HCT116 (cell line): Measurements from ENCODE around the gene OTULINL. TPM values are rescaled to one million over a fixed set of nuclear protein-coding genes. Genes with fewer than 3 reads are reported as not detected.

Experiments used
- ATAC-seq: fragments of 200-7000 bp; cut with Tn5 transposase; 2 replicates; pipeline ENCODE4 v1.9.1; 2020; ENCODE audit warnings: mild to moderate bottlenecking, moderate library complexity
- BruUV-seq: library from RNA; stranded (reverse); fragments of 400-500 nt; replicated peaks from 2 replicates; lab custom pipeline; 2021; lab: Mats Ljungman, UMichigan
- CTCF ChIA-PET: fragments of 300-600 bp; sonication (Branson Sonifier 250); formaldehyde crosslinking; loops from one replicate; lab custom pipeline; 2021; ENCODE audit warnings: antibody characterized with exemption; lab: Charles Lee
- POLR2A ChIA-PET: fragments of 300-600, 350-600 bp; sonication (Branson Sonifier 250); formaldehyde crosslinking; loops from one replicate; lab custom pipeline; 2021; ENCODE audit warnings: antibody characterized with exemption; lab: Charles Lee
- RAD21 ChIA-PET, 2 experiments: fragments of 300-600 bp; sonication (Branson Sonifier 250); formaldehyde crosslinking; loops; one replicate each; lab custom pipeline; 2023; ENCODE audit warnings: low total read pairs in 2 of 2; ENCODE audit not compliant: uncharacterized antibody in 2 of 2, unreplicated experiment in 2 of 2, low non-redundant PET in 1 of 2; lab: Charles Lee
- DNase-seq: peaks from one replicate; pipeline ENCODE4 v3.0.0-alpha.2; 2010; ENCODE audit warnings: low read depth, low spot score
- H2AFZ ChIP-seq: fragments of 200-600 bp; shearing (Covaris generic), sonication (generic); 2 replicates; pipeline ENCODE4 v1.6.1; 2017; ENCODE audit warnings: low read depth, mixed run types, mixed read lengths, antibody characterized with exemption, low read length; ENCODE audit not compliant: poor library complexity, severe bottlenecking
- H3K27ac ChIP-seq: 2 replicates; pipeline ENCODE4 v1.5.1; 2012; ENCODE audit warnings: low read depth, low read length
- H3K27me3 ChIP-seq: fragments of 200-600 bp; sonication (generic); 2 replicates; pipeline ENCODE4 v1.6.1; 2016; ENCODE audit warnings: mixed run types, low read length, mixed read lengths; ENCODE audit not compliant: insufficient read depth
- H3K36me3 ChIP-seq, 2 experiments: fragments of 200-500 bp in 1 of 2; fragments of 200-600 bp in 1 of 2; sonication (Bioruptor generic) in 1 of 2; sonication (generic) in 1 of 2; 2 replicates each; pipeline versions ENCODE4 v1.5.1 to v1.6.1; 2014 to 2016; ENCODE audit warnings: low read length in 2 of 2, inconsistent platforms in 1 of 2, mixed read lengths in 1 of 2, mixed run types in 1 of 2; ENCODE audit not compliant: insufficient read depth in 2 of 2, control insufficient read depth in 1 of 2
- H3K4me1 ChIP-seq, 2 experiments: fragments of 200-600 bp in 1 of 2; sonication (generic) in 1 of 2; 2 replicates each; pipeline versions ENCODE4 v1.5.1 to v1.6.1; 2012 to 2017; ENCODE audit warnings: low read length in 2 of 2, inconsistent platforms in 1 of 2, mild to moderate bottlenecking in 1 of 2, mixed read lengths in 1 of 2, mixed run types in 1 of 2, moderate library complexity in 1 of 2; ENCODE audit not compliant: insufficient read depth in 2 of 2, control insufficient read depth in 1 of 2
- H3K4me2 ChIP-seq: fragments of 200-600 bp; sonication (generic); 2 replicates; pipeline ENCODE4 v1.6.1; 2017; ENCODE audit warnings: mixed run types, low read length, mixed read lengths
- H3K4me3 ChIP-seq, 2 experiments: fragments of 200-600 bp in 1 of 2; sonication (generic) in 1 of 2; replicated peaks in 1 of 2; 2 replicates each; pipeline ENCODE4 v1.5.1; 2011 to 2016; ENCODE audit warnings: low read length in 2 of 2, control low read depth in 1 of 2, low read depth in 1 of 2, mild to moderate bottlenecking in 1 of 2, mixed read lengths in 1 of 2, mixed run types in 1 of 2
- H3K79me2 ChIP-seq: fragments of 200-600 bp; sonication (generic); 2 replicates; pipeline ENCODE4 v1.6.1; 2017; ENCODE audit warnings: mild to moderate bottlenecking, mixed run types, low read length, moderate library complexity, mixed read lengths; ENCODE audit not compliant: insufficient read depth
- H3K9ac ChIP-seq: fragments of 200-600 bp; sonication (generic); 2 replicates; pipeline ENCODE4 v1.6.1; 2016; ENCODE audit warnings: low read length, mixed read lengths
- H3K9me2 ChIP-seq: fragments of 200-600 bp; sonication (generic), shearing (Covaris generic); 2 replicates; pipeline ENCODE4 v1.6.1; 2017; ENCODE audit warnings: mixed run types, mild to moderate bottlenecking, moderate library complexity; ENCODE audit not compliant: insufficient read depth
- H3K9me3 ChIP-seq, 2 experiments: fragments of 200-500 bp in 1 of 2; fragments of 200-600 bp in 1 of 2; sonication (Bioruptor generic) in 1 of 2; sonication (generic) in 1 of 2; 2 replicates each; pipeline ENCODE4 v1.6.1; 2014 to 2017; ENCODE audit warnings: low read length in 2 of 2, mixed read lengths in 2 of 2, inconsistent platforms in 1 of 2, low read depth in 1 of 2, mild to moderate bottlenecking in 1 of 2, mixed run types in 1 of 2, moderate library complexity in 1 of 2; ENCODE audit not compliant: control insufficient read depth in 1 of 2, insufficient read depth in 1 of 2
- H4K20me1 ChIP-seq: fragments of 200-600 bp; sonication (generic), shearing (Covaris generic); 2 replicates; pipeline ENCODE4 v1.6.1; 2017; ENCODE audit warnings: mixed run types, mild to moderate bottlenecking, moderate library complexity; ENCODE audit not compliant: insufficient read depth
- CBX3 ChIP-seq: IDR thresholded peaks from 2 replicates; pipeline ENCODE4 v1.6.1; 2012; ENCODE audit warnings: low read depth
- ELF1 ChIP-seq: IDR thresholded peaks from 2 replicates; pipeline ENCODE4 v1.6.1; 2012; ENCODE audit warnings: low read depth, borderline replicate concordance
- EZH2 ChIP-seq: fragments of 200-600 bp; sonication (generic); IDR thresholded peaks from 2 replicates; pipeline ENCODE4 v1.6.1; 2017; ENCODE audit warnings: antibody characterized with exemption, mixed run types
- EZH2phosphoT487 ChIP-seq: fragments of 200-600 bp; IDR thresholded peaks from 2 replicates; pipeline ENCODE4 v1.6.1; 2018; ENCODE audit warnings: antibody characterized with exemption, borderline replicate concordance
- FOSL1 ChIP-seq: IDR thresholded peaks from 2 replicates; pipeline ENCODE4 v1.6.1; 2012; ENCODE audit warnings: low read depth
- JUND ChIP-seq: IDR thresholded peaks from 2 replicates; pipeline ENCODE4 v1.6.1; 2012
- POLR2A ChIP-seq: IDR thresholded peaks from 2 replicates; pipeline ENCODE4 v1.7.0; 2011; ENCODE audit warnings: borderline replicate concordance; ENCODE audit not compliant: insufficient read depth, insufficient read length; ENCODE audit errors: extremely low read depth
- POLR2AphosphoS5 ChIP-seq: IDR thresholded peaks from 2 replicates; pipeline ENCODE4 v1.6.1; 2011; ENCODE audit warnings: mild to moderate bottlenecking, low read depth, low read length, moderate library complexity
- SIN3A ChIP-seq: IDR thresholded peaks from 2 replicates; pipeline ENCODE4 v1.6.1; 2012; ENCODE audit warnings: low read depth
- SRF ChIP-seq: IDR thresholded peaks from 2 replicates; pipeline ENCODE4 v1.6.1; 2012; ENCODE audit warnings: low read depth
- TCF7L2 ChIP-seq: IDR thresholded peaks from 2 replicates; pipeline ENCODE4 v1.7.0; 2011; ENCODE audit warnings: borderline replicate concordance, inconsistent platforms; ENCODE audit not compliant: insufficient read depth, insufficient read length; ENCODE audit errors: extremely low read depth
- ZFX ChIP-seq: fragments of 450-650 bp; IDR thresholded peaks from 2 replicates; pipeline ENCODE4 v1.6.1; 2017
- intact Hi-C: fragments of 100-400 bp; cut with micrococcal nuclease; formaldehyde crosslinking; loops from 2 replicates; pipeline ENCODE4 v1.10.0; 2022
- total RNA-seq: library from RNA; stranded (reverse); gene quantifications from one replicate; pipeline ENCODE4 v1.2.1, GENCODE V29; 2021; ENCODE audit not compliant: unreplicated experiment
- TF ChIP-seq, protein P1 (sequence below), 3 experiments: fragments of 200-600 bp in 1 of 3; sonication (generic) in 1 of 3; IDR thresholded peaks in 2 of 3; conservative IDR thresholded peaks in 1 of 3; 2 replicates each; pipeline ENCODE4 v1.5.1; 2012 to 2017; ENCODE audit warnings: low read depth in 2 of 3, low read length in 2 of 3, antibody characterized with exemption in 1 of 3, borderline replicate concordance in 1 of 3, control low read depth in 1 of 3, mild to moderate bottlenecking in 1 of 3, mixed read lengths in 1 of 3, mixed run types in 1 of 3, moderate library complexity in 1 of 3; ENCODE audit not compliant: insufficient read depth in 1 of 3
- TF ChIP-seq, protein P2 (sequence below): IDR thresholded peaks from 2 replicates; pipeline ENCODE4 v1.6.1; 2011; ENCODE audit warnings: mild to moderate bottlenecking, low read length, moderate library complexity; ENCODE audit not compliant: insufficient replicate concordance; ENCODE audit errors: extremely low read depth

The OTULINL gene
- total RNA-seq, 1 experiment from 2014 or later: 8.8 TPM

DNA sequence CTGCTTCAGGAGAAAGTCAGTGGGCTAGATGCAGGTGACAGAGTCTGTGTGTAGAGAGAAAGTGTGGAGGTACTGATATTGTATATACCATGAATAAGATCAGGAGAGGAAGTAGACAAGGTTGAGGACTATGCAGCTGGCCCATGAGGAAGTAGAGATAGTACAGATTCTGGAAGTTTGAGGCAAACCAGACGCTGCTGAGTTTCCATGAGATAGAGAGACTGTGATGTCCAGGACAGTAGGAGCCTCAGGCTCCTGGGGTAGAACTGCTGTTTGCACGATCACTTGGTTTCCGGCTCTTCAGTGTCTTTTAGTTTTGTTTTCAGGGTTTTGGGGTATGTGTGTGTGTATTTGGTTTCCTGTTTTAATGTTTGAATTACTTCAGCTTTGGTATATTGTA is 13.6 kb downstream of the OTULINL start:
- H3K27me3 ChIP-seq: no peaks in the 10 kb centered on the region

More for the DNA sequence above, 13.6 kb downstream of the OTULINL start:
- ChIA-PET CTCF (no interaction called here), RAD21 (no interaction called here), POLR2A (no interaction called here)
- no peak overlapping the region for H3K27ac ChIP-seq
- no peaks in the 10 kb centered on the region for H3K4me1 ChIP-seq
- no peaks in the 10 kb centered on the region for H3K9me3 ChIP-seq
- no peak overlapping the region for H3K4me2 ChIP-seq
- DNase-seq: no peak
- intact Hi-C loops: no loop called here
- H3K9me2 ChIP-seq: no peaks in the 10 kb centered on the region
- no peaks in the 10 kb centered on the region for H3K36me3 ChIP-seq
- TF ChIP-seq POLR2AphosphoS5 (no peak), JUND (no peak), POLR2A (no peak), TCF7L2 (no peak), FOSL1 (no peak), EZH2 (no peak), ELF1 (no peak), SRF (no peak), SIN3A (no peak), ZFX (no peak), EZH2phosphoT487 (no peak), CBX3 (no peak)
- TF ChIP-seq, protein P1, sequence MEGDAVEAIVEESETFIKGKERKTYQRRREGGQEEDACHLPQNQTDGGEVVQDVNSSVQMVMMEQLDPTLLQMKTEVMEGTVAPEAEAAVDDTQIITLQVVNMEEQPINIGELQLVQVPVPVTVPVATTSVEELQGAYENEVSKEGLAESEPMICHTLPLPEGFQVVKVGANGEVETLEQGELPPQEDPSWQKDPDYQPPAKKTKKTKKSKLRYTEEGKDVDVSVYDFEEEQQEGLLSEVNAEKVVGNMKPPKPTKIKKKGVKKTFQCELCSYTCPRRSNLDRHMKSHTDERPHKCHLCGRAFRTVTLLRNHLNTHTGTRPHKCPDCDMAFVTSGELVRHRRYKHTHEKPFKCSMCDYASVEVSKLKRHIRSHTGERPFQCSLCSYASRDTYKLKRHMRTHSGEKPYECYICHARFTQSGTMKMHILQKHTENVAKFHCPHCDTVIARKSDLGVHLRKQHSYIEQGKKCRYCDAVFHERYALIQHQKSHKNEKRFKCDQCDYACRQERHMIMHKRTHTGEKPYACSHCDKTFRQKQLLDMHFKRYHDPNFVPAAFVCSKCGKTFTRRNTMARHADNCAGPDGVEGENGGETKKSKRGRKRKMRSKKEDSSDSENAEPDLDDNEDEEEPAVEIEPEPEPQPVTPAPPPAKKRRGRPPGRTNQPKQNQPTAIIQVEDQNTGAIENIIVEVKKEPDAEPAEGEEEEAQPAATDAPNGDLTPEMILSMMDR (IDR thresholded peaks at IDR 0.05 in 2 of 3, conservative IDR thresholded peaks at IDR 0.05 in 1 of 3; ENCODE audit: borderline replicate concordance in 1 of 3, insufficient read depth in 1 of 3, low read depth in 2 of 3, low read length in 2 of 3): no peak
- TF ChIP-seq, protein P2, sequence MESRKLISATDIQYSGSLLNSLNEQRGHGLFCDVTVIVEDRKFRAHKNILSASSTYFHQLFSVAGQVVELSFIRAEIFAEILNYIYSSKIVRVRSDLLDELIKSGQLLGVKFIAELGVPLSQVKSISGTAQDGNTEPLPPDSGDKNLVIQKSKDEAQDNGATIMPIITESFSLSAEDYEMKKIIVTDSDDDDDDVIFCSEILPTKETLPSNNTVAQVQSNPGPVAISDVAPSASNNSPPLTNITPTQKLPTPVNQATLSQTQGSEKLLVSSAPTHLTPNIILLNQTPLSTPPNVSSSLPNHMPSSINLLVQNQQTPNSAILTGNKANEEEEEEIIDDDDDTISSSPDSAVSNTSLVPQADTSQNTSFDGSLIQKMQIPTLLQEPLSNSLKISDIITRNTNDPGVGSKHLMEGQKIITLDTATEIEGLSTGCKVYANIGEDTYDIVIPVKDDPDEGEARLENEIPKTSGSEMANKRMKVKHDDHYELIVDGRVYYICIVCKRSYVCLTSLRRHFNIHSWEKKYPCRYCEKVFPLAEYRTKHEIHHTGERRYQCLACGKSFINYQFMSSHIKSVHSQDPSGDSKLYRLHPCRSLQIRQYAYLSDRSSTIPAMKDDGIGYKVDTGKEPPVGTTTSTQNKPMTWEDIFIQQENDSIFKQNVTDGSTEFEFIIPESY: no peak
- ATAC-seq: no peak
- BruUV-seq: no TSS peak
- no peaks in the 10 kb centered on the region for H3K79me2 ChIP-seq
- H3K9ac ChIP-seq: no peak overlapping the region
- H3K4me3 ChIP-seq: no peak overlapping the region
- H2AFZ ChIP-seq: no peak overlapping the region
- no peaks in the 10 kb centered on the region for H4K20me1 ChIP-seq
